Left ventricle myocardium inferior (tissue), 1 donor: ENCODE results near the gene PSMB3. TPM values are rescaled to one million over a fixed set of nuclear protein-coding genes. Genes with fewer than 3 reads are reported as not detected.

ENCODE experiments used
- DNase-seq: peaks from one replicate; pipeline ENCODE4 v3.0.0-alpha.2; 2020
- H3K27ac ChIP-seq: fragments of 200-600 bp; replicated peaks from 2 replicates; pipeline ENCODE4 v1.8.0; 2021
- H3K27me3 ChIP-seq: fragments of 200-600 bp; 2 replicates; pipeline ENCODE4 v1.8.0; 2021; ENCODE audit warnings: low read depth
- H3K36me3 ChIP-seq: fragments of 200-600 bp; 2 replicates; pipeline ENCODE4 v1.8.0; 2021
- H3K4me1 ChIP-seq: fragments of 200-600 bp; 2 replicates; pipeline ENCODE4 v1.8.0; 2021
- H3K4me3 ChIP-seq: fragments of 200-600 bp; 2 replicates; pipeline ENCODE4 v1.8.0; 2021; ENCODE audit warnings: mild to moderate bottlenecking, moderate library complexity
- H3K9me3 ChIP-seq: fragments of 200-600 bp; replicated peaks from 2 replicates; pipeline ENCODE4 v1.8.0; 2021
- intact Hi-C: fragments of 100-400 bp; cut with micrococcal nuclease; formaldehyde crosslinking; loops from one replicate; pipeline ENCODE4 v1.11.0; 2022
- total RNA-seq: library from RNA; stranded (reverse); fragmentation: NEBNext Ultra II Directional; extraction: Animal tissue kit (Norgen Biotek cat#: 25700); gene quantifications from one replicate; pipeline ENCODE4 v1.2.1, GENCODE V29; 2021
- TF ChIP-seq, protein P1 (sequence below): fragments of 200-600 bp; IDR thresholded peaks from 2 replicates; pipeline ENCODE4 v1.8.0; 2021; ENCODE audit warnings: antibody characterized with exemption, mild to moderate bottlenecking, borderline replicate concordance
- donor health status: DM: no; HTN: yes; CAD: no; lungs with severe emphysema.

PSMB3 gene
- total RNA-seq, 1 donor from 2014 or later, result 149 TPM

DNA sequence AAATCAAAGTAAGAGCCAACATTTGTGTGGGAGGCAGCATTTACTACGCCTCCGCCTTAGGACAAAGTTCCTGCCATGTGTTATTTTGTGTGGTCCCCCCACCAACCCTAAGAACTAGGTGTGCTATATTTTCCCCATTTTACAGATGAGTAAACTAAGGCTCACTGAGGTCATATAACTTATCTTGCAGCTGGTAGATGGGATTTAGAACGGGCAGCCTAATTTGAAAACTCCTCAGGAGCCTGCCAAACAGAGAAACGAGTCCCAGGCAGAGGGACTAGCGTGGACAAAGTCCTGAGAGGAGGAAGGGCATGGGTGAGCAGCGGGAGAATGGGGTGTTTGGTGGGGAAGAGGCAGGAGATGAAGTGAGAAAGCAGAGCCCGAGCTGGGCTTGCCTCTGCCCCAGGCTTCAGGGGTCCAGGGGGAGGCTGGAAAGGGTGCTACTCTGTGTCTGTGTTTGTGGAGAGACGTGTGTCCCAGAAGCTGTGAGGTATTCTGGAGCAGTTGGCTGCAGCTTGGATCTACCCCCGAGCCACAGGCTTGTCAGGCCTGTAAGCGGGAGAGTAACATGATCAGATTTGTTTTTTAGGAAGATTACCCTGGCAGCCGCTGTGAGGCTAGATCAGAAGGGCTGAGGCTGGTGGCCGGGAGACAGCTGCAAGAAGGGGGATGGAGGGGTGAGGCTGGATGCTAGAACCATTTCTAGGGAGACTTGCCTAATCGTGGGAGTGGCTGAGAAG lies 42.5 kb upstream of the PSMB3 start:
- H3K9me3 ChIP-seq, result no peaks in the 10 kb centered on the region
- no peaks in the 10 kb centered on the region for H3K27me3 ChIP-seq
- no peak overlapping the region for H3K4me3 ChIP-seq
- no peak for DNase-seq
- peak overlapping the region; percentile 76 for H3K27ac ChIP-seq
- TF ChIP-seq, protein P1, sequence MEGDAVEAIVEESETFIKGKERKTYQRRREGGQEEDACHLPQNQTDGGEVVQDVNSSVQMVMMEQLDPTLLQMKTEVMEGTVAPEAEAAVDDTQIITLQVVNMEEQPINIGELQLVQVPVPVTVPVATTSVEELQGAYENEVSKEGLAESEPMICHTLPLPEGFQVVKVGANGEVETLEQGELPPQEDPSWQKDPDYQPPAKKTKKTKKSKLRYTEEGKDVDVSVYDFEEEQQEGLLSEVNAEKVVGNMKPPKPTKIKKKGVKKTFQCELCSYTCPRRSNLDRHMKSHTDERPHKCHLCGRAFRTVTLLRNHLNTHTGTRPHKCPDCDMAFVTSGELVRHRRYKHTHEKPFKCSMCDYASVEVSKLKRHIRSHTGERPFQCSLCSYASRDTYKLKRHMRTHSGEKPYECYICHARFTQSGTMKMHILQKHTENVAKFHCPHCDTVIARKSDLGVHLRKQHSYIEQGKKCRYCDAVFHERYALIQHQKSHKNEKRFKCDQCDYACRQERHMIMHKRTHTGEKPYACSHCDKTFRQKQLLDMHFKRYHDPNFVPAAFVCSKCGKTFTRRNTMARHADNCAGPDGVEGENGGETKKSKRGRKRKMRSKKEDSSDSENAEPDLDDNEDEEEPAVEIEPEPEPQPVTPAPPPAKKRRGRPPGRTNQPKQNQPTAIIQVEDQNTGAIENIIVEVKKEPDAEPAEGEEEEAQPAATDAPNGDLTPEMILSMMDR, result no peak
- H3K36me3 ChIP-seq, result peaks cover 70% of the 10 kb centered on the region
- intact Hi-C loops, result no loop called here
- peaks cover 72% of the 10 kb centered on the region for H3K4me1 ChIP-seq

DNA sequence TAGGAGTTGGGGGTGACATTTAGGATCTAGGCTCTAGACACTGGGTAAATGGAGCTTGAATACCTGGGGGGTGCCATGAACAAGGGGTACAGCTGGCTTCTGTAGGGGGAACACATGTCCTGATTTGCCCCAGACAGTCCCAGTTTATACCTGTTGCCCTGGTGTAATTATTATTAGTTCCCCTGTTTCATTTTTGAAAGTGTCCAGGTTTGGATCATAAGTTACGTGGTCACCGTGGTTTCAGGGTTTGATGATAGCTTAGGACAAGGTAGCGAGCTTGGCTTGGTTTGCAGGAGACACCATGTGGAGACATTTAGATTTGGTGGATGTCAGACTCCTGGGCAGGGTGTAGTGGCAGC lies 42.0 kb upstream of the PSMB3 start:
- no peak for DNase-seq
- no peaks in the 10 kb centered on the region for H3K27me3 ChIP-seq
- H3K36me3 ChIP-seq, result peaks cover 75% of the 10 kb centered on the region
- H3K4me3 ChIP-seq, result no peak overlapping the region
- no peaks in the 10 kb centered on the region for H3K9me3 ChIP-seq
- H3K27ac ChIP-seq, result peak overlapping the region; percentile 76
- intact Hi-C loops, result no loop called here
- TF ChIP-seq, protein P1, result no peak
- peaks cover 69% of the 10 kb centered on the region for H3K4me1 ChIP-seq

DNA sequence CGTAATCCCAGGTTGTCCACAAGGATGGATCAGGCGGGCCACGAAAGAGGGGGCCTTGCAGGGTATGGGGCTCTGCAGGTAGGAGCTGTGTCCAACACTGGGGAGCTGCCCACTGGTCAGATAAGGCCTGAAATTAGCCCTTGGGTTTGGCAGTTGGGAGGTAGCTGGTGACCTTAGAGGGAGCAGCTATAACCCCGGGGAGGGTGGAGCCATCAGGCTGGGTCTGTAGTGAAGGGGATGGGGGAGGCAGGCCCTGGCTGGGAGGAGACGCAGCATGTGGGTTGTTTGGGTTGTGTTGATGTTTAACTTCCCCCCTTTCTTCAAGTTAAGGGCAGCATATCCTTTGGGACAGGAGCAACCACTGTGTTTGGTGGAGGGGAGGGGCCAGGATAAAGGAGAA lies 41.6 kb upstream of the PSMB3 start:
- Histone ChIP-seq H3K4me1 (peaks cover 69% of the 10 kb centered on the region), H3K27me3 (no peaks in the 10 kb centered on the region), H3K36me3 (peaks cover 79% of the 10 kb centered on the region), H3K27ac (peak overlapping the region; percentile 76), H3K9me3 (no peaks in the 10 kb centered on the region), H3K4me3 (no peak overlapping the region)
- DNase-seq, result no peak
- intact Hi-C loops, result no loop called here
- TF ChIP-seq, protein P1, result no peak

DNA sequence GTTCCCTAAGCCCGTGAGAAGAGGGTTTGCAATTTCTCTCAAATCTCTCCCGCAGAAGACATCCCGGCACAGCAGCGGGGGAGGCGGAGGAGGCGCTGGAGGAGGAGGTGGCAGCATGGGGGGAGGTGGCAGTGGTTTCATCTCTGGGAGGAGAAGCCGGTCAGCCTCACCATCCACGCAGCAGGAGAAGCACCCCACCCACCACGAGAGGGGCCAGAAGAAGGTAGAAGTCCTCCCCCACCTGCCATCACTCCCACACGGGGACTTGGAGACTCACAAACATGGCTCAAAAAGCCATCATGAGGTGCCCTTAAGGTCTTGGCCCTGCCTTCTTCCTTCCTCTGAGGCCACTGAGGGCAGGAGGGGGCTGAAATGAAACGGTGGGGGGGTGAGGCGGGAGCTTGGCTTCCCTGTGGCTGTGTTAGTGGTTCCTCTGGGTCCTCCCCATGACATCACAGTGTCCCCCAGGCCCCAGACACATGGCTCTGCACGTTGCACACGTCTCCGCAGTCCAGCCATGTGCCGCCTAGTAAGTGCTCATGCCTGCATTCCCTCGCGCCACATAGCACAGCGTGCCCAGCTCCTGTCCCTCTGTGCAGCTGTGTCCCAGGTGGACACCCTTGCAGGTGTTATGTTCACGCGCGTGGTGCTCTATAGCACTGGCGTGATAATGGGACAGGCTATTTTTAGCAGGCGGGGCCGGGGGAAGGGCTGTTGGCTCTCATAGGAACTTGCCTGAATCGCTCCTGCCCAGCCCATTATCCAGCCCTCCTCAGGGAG lies 40.6 kb upstream of the PSMB3 start:
- peak; percentile 67 for DNase-seq
- peak overlapping the region; percentile 76 for H3K27ac ChIP-seq
- intact Hi-C loops, result no loop called here

DNA sequence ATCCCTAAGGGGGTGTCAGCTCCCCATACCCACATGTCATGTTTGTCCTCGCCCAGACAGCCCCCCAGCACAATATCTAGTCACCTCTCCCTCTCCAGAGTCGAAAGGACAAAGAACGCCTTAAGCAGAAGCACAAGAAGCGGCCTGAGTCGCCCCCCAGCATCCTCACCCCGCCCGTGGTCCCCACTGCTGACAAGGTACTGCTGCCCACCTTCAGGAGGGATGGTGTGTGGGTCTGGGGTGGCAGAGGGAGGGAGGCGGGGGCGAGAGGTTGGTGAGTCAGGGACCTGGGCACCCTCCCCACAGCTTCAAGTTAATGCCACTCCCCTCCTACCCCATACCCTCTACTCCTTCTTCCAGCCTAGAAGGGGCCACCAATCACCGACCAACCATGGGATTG lies 39.9 kb upstream of the PSMB3 start:
- peaks cover 54% of the 10 kb centered on the region for H3K4me1 ChIP-seq
- no peaks in the 10 kb centered on the region for H3K9me3 ChIP-seq
- H3K27me3 ChIP-seq, result no peaks in the 10 kb centered on the region
- DNase-seq, result no peak
- H3K36me3 ChIP-seq, result peaks cover 94% of the 10 kb centered on the region
- TF ChIP-seq, protein P1, result no peak
- peak overlapping the region; percentile 76 for H3K27ac ChIP-seq
- no peak overlapping the region for H3K4me3 ChIP-seq
- intact Hi-C loops, result no loop called here

More for the DNA sequence above, 40.6 kb upstream of the PSMB3 start:
- H3K4me1 ChIP-seq, result peaks cover 60% of the 10 kb centered on the region
- TF ChIP-seq, protein P1, result no peak
- peaks cover 89% of the 10 kb centered on the region for H3K36me3 ChIP-seq
- no peaks in the 10 kb centered on the region for H3K27me3 ChIP-seq
- H3K4me3 ChIP-seq, result no peak overlapping the region
- H3K9me3 ChIP-seq, result no peaks in the 10 kb centered on the region
